GM23338 (cell line): ENCODE results near the gene OTULINL. TPM values are rescaled to one million over a fixed set of nuclear protein-coding genes. Genes with fewer than 3 reads are reported as not detected.

Source experiments
- ATAC-seq: fragments of 200-7000 bp; cut with Tn5 transposase; 3 replicates; pipeline ENCODE4 v1.9.1; 2020
- DNase-seq: peaks from one replicate; pipeline ENCODE4 v3.0.0-alpha.2; 2015; ENCODE audit warnings: low spot score
- H2AFZ ChIP-seq: fragments of 200-600 bp; sonication (generic); 2 replicates; pipeline ENCODE4 v1.8.0; 2016; ENCODE audit warnings: antibody characterized with exemption, mild to moderate bottlenecking, moderate library complexity
- H3F3A ChIP-seq: fragments of 200-600 bp; sonication (generic); replicated peaks from 2 replicates; pipeline ENCODE4 v1.8.0; 2017; ENCODE audit warnings: antibody characterized with exemption, mixed run types, low read depth
- H3K27ac ChIP-seq: fragments of 200-600 bp; sonication (generic); 2 replicates; pipeline ENCODE4 v1.6.1; 2016; ENCODE audit warnings: low read depth
- H3K27me3 ChIP-seq: fragments of 200-600 bp; sonication (generic); 2 replicates; pipeline ENCODE4 v1.8.0; 2016; ENCODE audit warnings: mild to moderate bottlenecking, mixed run types, moderate library complexity; ENCODE audit not compliant: insufficient read depth
- H3K36me3 ChIP-seq: fragments of 200-600 bp; sonication (generic); 2 replicates; pipeline ENCODE4 v1.8.0; 2016; ENCODE audit warnings: mild to moderate bottlenecking; ENCODE audit not compliant: insufficient read depth
- H3K4me1 ChIP-seq: fragments of 200-600 bp; sonication (generic); 2 replicates; pipeline ENCODE4 v1.8.0; 2016; ENCODE audit warnings: mild to moderate bottlenecking, moderate library complexity; ENCODE audit not compliant: insufficient read depth
- H3K4me2 ChIP-seq: fragments of 200-600 bp; sonication (generic); 2 replicates; pipeline ENCODE4 v1.7.1; 2017; ENCODE audit warnings: mixed run types
- H3K4me3 ChIP-seq: fragments of 200-600 bp; sonication (generic); 2 replicates; pipeline ENCODE4 v1.6.1; 2016; ENCODE audit warnings: mixed run types
- H3K79me2 ChIP-seq: fragments of 200-600 bp; sonication (generic); replicated peaks from 2 replicates; pipeline ENCODE4 v1.8.0; 2017; ENCODE audit warnings: mild to moderate bottlenecking; ENCODE audit not compliant: insufficient read depth
- H3K9me2 ChIP-seq: fragments of 200-600 bp; sonication (generic); 2 replicates; pipeline ENCODE4 v1.8.0; 2017; ENCODE audit not compliant: insufficient read depth
- H4K20me1 ChIP-seq: fragments of 200-600 bp; sonication (generic); replicated peaks from 2 replicates; pipeline ENCODE4 v1.8.0; 2017; ENCODE audit warnings: mild to moderate bottlenecking; ENCODE audit not compliant: insufficient read depth
- H3K27ac Mint-ChIP-seq: 2 replicates; pipeline ENCODE4 v1.8.0; 2020; ENCODE audit warnings: inconsistent platforms, mild to moderate bottlenecking, moderate library complexity, mixed read lengths
- H3K27me3 Mint-ChIP-seq: 3 replicates; pipeline ENCODE4 v1.8.0; 2022; ENCODE audit warnings: low read depth, mild to moderate bottlenecking, moderate library complexity, mixed read lengths, inconsistent platforms; ENCODE audit not compliant: insufficient read depth, poor library complexity
- H3K36me3 Mint-ChIP-seq: 3 replicates; pipeline ENCODE4 v1.8.0; 2021; ENCODE audit warnings: low read depth, mild to moderate bottlenecking, inconsistent platforms, moderate library complexity, mixed read lengths
- H3K4me1 Mint-ChIP-seq: 3 replicates; pipeline ENCODE4 v1.8.0; 2020; ENCODE audit warnings: mild to moderate bottlenecking, inconsistent platforms, mixed read lengths
- H3K4me3 Mint-ChIP-seq: 3 replicates; pipeline ENCODE4 v1.8.0; 2021; ENCODE audit warnings: moderate library complexity, mild to moderate bottlenecking, inconsistent platforms, mixed read lengths
- H3K9me3 Mint-ChIP-seq: 3 replicates; pipeline ENCODE4 v1.8.0; 2020; ENCODE audit warnings: moderate library complexity, mild to moderate bottlenecking, inconsistent platforms, mixed read lengths
- CREB1 ChIP-seq: fragments of 250-450 bp; sonication (Bioruptor Pico); IDR thresholded peaks from 2 replicates; pipeline ENCODE4 v1.5.0; 2020; ENCODE audit warnings: low read depth, mild to moderate bottlenecking, moderate library complexity
- CTCF ChIP-seq, 2 experiments: fragments of 200-600 bp in 1 of 2; sonication (generic) in 1 of 2; conservative IDR thresholded peaks; 2 replicates each; pipeline versions ENCODE4 v1.5.1 to v1.6.1; 2016 to 2017; ENCODE audit warnings: antibody characterized with exemption in 2 of 2, low read depth in 2 of 2, mild to moderate bottlenecking in 2 of 2, moderate library complexity in 1 of 2
- ETS1 ChIP-seq: IDR thresholded peaks from 2 replicates; pipeline ENCODE4 v1.6.1; 2016; ENCODE audit warnings: antibody characterized with exemption
- EZH2 ChIP-seq: fragments of 200-600 bp; sonication (generic); IDR thresholded peaks from one replicate; pipeline ENCODE4 v1.8.0; 2017; ENCODE audit warnings: antibody characterized with exemption, mild to moderate bottlenecking, low read depth; ENCODE audit not compliant: unreplicated experiment
- EZH2phosphoT487 ChIP-seq: fragments of 200-600 bp; sonication (generic); IDR thresholded peaks from one replicate; pipeline ENCODE4 v1.8.1; 2018; ENCODE audit warnings: antibody characterized with exemption; ENCODE audit not compliant: unreplicated experiment
- JUNB ChIP-seq: IDR thresholded peaks from one replicate; pipeline ENCODE4 v1.6.1; 2016; ENCODE audit warnings: antibody characterized with exemption; ENCODE audit not compliant: unreplicated experiment
- NANOG ChIP-seq: IDR thresholded peaks from 2 replicates; pipeline ENCODE4 v1.6.1; 2016; ENCODE audit warnings: antibody characterized with exemption, borderline replicate concordance
- POLR2AphosphoS5 ChIP-seq: IDR thresholded peaks from 2 replicates; pipeline ENCODE4 v1.6.1; 2016; ENCODE audit warnings: antibody characterized with exemption, low read depth
- STAT1 ChIP-seq: IDR thresholded peaks from one replicate; pipeline ENCODE4 v1.6.1; 2016; ENCODE audit warnings: antibody characterized with exemption; ENCODE audit not compliant: unreplicated experiment
- ZNF114 ChIP-seq: fragments of 250-450 bp; sonication (Bioruptor Pico); IDR thresholded peaks from 2 replicates; pipeline ENCODE4 v1.5.0; 2020; ENCODE audit warnings: mild to moderate bottlenecking, moderate library complexity
- ZNF331 ChIP-seq: fragments of 250-450 bp; sonication (Bioruptor Pico); IDR thresholded peaks from 2 replicates; pipeline ENCODE4 v1.5.0; 2020; ENCODE audit warnings: low read depth, mild to moderate bottlenecking, moderate library complexity
- polyA plus RNA-seq: library from polyadenylated mRNA; unstranded; fragments of >200 nt; fragmentation: Nextera tagmentation; extraction: Ambion mirVana; gene quantifications from 2 replicates; pipeline ENCODE4 v1.2.1, GENCODE V29; 2016
- total RNA-seq: library from RNA; depleted of rRNA; stranded (reverse); fragments of >200 nt; shearing (Covaris generic); gene quantifications from 2 replicates; pipeline ENCODE4 v1.2.3, GENCODE V29; 2014
- TF ChIP-seq, protein P1 (sequence below): IDR thresholded peaks from one replicate; pipeline ENCODE4 v1.6.1; 2018; ENCODE audit warnings: antibody characterized with exemption; ENCODE audit not compliant: unreplicated experiment

Gene OTULINL
- total and polyA plus RNA-seq, 2 experiments from 2014 or later = 6.3 to 7.6 TPM

GRCh38 chr5:14584848-14585247, 3.3 kb downstream of the OTULINL start (continued):
- TF ChIP-seq, protein P1, sequence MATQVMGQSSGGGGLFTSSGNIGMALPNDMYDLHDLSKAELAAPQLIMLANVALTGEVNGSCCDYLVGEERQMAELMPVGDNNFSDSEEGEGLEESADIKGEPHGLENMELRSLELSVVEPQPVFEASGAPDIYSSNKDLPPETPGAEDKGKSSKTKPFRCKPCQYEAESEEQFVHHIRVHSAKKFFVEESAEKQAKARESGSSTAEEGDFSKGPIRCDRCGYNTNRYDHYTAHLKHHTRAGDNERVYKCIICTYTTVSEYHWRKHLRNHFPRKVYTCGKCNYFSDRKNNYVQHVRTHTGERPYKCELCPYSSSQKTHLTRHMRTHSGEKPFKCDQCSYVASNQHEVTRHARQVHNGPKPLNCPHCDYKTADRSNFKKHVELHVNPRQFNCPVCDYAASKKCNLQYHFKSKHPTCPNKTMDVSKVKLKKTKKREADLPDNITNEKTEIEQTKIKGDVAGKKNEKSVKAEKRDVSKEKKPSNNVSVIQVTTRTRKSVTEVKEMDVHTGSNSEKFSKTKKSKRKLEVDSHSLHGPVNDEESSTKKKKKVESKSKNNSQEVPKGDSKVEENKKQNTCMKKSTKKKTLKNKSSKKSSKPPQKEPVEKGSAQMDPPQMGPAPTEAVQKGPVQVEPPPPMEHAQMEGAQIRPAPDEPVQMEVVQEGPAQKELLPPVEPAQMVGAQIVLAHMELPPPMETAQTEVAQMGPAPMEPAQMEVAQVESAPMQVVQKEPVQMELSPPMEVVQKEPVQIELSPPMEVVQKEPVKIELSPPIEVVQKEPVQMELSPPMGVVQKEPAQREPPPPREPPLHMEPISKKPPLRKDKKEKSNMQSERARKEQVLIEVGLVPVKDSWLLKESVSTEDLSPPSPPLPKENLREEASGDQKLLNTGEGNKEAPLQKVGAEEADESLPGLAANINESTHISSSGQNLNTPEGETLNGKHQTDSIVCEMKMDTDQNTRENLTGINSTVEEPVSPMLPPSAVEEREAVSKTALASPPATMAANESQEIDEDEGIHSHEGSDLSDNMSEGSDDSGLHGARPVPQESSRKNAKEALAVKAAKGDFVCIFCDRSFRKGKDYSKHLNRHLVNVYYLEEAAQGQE = no peak
- no peak for TF ChIP-seq JUNB
- TF ChIP-seq STAT1 = no peak
- no peak for TF ChIP-seq CREB1 (CRISPR knock-in tag)
- no peak for TF ChIP-seq ZNF114
- TF ChIP-seq NANOG = no peak
- no peak for TF ChIP-seq ETS1
- TF ChIP-seq POLR2AphosphoS5 = no peak
- TF ChIP-seq ZNF331 (CRISPR knock-in tag) = no peak
- no peak for TF ChIP-seq EZH2phosphoT487
- TF ChIP-seq EZH2 = no peak
- no peak for TF ChIP-seq CTCF (conservative IDR thresholded peaks at IDR 0.05; ENCODE audit: low read depth in 2 of 2)

DNA sequence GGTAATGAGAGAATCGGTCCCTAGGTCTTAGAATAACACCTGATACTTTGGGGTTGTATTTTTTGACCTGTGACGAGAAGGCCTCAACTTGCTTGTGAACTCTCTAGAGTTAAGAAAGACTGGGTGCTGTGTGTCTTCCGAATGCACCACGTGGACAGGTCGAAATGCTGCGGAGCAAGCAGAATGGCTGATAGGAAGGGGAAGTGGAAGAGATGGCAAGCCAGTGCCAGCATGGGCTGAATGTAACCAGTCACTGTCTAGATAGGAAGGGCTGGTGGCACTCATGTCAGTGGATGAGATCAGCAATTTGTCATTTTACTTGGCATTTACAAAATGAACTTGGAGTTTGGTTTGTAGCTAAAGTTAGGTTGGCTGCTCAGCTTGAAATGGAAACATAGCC, 5.6 kb downstream of the OTULINL start:
- Histone ChIP-seq H3K4me2 (no peak overlapping the region), H3K4me3 (no peak overlapping the region), H3K9me2 (peaks cover 14% of the 10 kb centered on the region; the same call in 1 of the 2 replicates), H3K79me2 (peaks cover 7% of the 10 kb centered on the region), H3K27ac (no peak overlapping the region), H2AFZ (no peak overlapping the region), H3K4me1 (peaks cover 8% of the 10 kb centered on the region; the same call in 1 of the 2 replicates), H3K27me3 (peaks cover 14% of the 10 kb centered on the region), H4K20me1 (0 out of 2 replicates have a peak, but pooled peaks cover 2% of the 10 kb centered on the region), H3K36me3 (0 out of 2 replicates have a peak, but pooled peaks cover 5% of the 10 kb centered on the region), H3F3A (no peaks in the 10 kb centered on the region)
- ATAC-seq = no peak
- Mint-ChIP-seq H3K27me3 (peaks cover 6% of the 10 kb centered on the region), H3K4me3 (no peak overlapping the region), H3K4me1 (no peaks in the 10 kb centered on the region; the same call in 2 of the 3 replicates), H3K36me3 (peaks cover 10% of the 10 kb centered on the region; the same call in 2 of the 3 replicates), H3K9me3 (peaks cover 13% of the 10 kb centered on the region), H3K27ac (no peak overlapping the region)
- no peak for DNase-seq
- TF ChIP-seq ETS1 = no peak
- no peak for TF ChIP-seq CREB1 (CRISPR knock-in tag)
- TF ChIP-seq ZNF331 (CRISPR knock-in tag) = no peak
- TF ChIP-seq JUNB = no peak
- no peak for TF ChIP-seq CTCF (conservative IDR thresholded peaks at IDR 0.05; ENCODE audit: low read depth in 2 of 2)
- no peak for TF ChIP-seq NANOG
